ENCODE measurements around the gene WDR90. TPM values are rescaled to one million over a fixed set of nuclear protein-coding genes. Genes with fewer than 3 reads are reported as not detected.

The WDR90 gene
- total RNA-seq, 4 donors from 2014 or later, result 2.9 to 9.8 (median 6.5) TPM

DNA sequence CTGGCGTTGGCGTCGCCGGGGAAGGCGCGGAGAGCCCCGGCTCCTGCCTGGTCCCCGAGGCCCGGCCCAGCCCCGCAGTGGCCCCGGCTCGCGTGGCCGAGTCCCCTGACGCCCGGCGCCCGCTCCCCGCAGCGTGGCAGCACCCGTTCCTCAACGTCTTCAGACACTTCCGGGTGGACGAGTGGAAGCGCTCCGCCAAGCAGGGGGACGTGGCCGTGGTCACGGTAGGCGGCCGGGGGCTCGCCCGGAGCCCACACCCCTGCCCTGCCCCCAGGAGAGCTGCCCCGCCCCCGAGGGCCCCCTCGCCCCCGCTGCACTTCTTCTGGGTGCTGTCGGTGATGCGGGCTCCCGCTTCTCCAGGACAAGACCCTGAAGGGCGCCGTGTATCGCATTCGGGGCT lies 466 bp downstream of the WDR90 start:
- peak overlapping the region; percentile 61 to 78 (median 65) for H3K4me3 ChIP-seq
- H3K9me3 ChIP-seq, result no peaks in the 10 kb centered on the region
- intact Hi-C loops (cut with DNase I; ENCODE audit: low total_unique reads) (loop anchor here (1.0 to 10.0 kb wide), 2 partner anchors 11 to 415 kb away; partner anchors contain the start of gene FAM234A), in situ Hi-C loops (cut with MboI; ENCODE audit: low sequenced_read_pairs in 4 of 4) (no loop called here)
- peaks cover 35 to 49% of the 10 kb centered on the region in 2 donors for H3K4me1 ChIP-seq
- H3K36me3 ChIP-seq, result no peaks in the 10 kb centered on the region
- DNase-seq (no peak), ATAC-seq (no peak)
- H3K27ac ChIP-seq, result peak overlapping the region in 3 of 4 donors; percentile 87 to 97 (median 95)
- no peaks in the 10 kb centered on the region for H3K27me3 ChIP-seq
- TF ChIP-seq, protein P1, sequence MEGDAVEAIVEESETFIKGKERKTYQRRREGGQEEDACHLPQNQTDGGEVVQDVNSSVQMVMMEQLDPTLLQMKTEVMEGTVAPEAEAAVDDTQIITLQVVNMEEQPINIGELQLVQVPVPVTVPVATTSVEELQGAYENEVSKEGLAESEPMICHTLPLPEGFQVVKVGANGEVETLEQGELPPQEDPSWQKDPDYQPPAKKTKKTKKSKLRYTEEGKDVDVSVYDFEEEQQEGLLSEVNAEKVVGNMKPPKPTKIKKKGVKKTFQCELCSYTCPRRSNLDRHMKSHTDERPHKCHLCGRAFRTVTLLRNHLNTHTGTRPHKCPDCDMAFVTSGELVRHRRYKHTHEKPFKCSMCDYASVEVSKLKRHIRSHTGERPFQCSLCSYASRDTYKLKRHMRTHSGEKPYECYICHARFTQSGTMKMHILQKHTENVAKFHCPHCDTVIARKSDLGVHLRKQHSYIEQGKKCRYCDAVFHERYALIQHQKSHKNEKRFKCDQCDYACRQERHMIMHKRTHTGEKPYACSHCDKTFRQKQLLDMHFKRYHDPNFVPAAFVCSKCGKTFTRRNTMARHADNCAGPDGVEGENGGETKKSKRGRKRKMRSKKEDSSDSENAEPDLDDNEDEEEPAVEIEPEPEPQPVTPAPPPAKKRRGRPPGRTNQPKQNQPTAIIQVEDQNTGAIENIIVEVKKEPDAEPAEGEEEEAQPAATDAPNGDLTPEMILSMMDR (IDR thresholded peaks at IDR 0.05 in 4 of 5, conservative IDR thresholded peaks at IDR 0.05 in 1 of 5), result no peak
- TF ChIP-seq POLR2A (IDR thresholded peaks at IDR 0.05), result no peak

DNA sequence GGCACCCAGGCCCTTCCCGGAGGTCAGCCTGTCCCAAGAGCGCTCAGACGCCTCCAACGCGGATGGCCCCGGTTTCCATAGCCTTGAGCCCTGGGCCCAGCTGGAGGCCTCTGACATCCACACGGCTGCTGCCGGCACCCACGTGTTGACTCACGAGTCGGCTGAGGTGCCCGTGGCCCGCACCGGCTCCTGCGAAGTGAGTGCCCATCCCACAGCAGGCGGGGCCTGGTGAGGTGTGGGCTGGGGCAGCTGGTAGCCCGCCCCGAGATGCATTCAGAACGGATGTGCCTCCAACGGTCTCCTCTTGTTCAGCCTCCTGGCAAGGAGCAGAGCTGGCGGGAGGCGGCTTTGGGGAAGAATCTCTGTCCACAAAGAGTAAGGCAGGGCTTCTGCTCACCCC lies 2.7 kb downstream of the WDR90 start:
- H3K27me3 ChIP-seq, result no peaks in the 10 kb centered on the region
- H3K4me1 ChIP-seq, result peaks cover 20 to 27% of the 10 kb centered on the region in 2 donors
- no peak overlapping the region for H3K4me3 ChIP-seq
- H3K27ac ChIP-seq, result no peak overlapping the region
- DNase-seq, result no peak
- no peaks in the 10 kb centered on the region for H3K36me3 ChIP-seq
- no peak for ATAC-seq
- TF ChIP-seq POLR2A (IDR thresholded peaks at IDR 0.05), result no peak
- TF ChIP-seq, protein P1 (IDR thresholded peaks at IDR 0.05 in 4 of 5, conservative IDR thresholded peaks at IDR 0.05 in 1 of 5), result no peak
- in situ Hi-C loops (cut with MboI; ENCODE audit: low sequenced_read_pairs in 4 of 4) (no loop called here), intact Hi-C loops (cut with DNase I; ENCODE audit: low total_unique reads) (no loop called here)
- no peaks in the 10 kb centered on the region for H3K9me3 ChIP-seq

DNA sequence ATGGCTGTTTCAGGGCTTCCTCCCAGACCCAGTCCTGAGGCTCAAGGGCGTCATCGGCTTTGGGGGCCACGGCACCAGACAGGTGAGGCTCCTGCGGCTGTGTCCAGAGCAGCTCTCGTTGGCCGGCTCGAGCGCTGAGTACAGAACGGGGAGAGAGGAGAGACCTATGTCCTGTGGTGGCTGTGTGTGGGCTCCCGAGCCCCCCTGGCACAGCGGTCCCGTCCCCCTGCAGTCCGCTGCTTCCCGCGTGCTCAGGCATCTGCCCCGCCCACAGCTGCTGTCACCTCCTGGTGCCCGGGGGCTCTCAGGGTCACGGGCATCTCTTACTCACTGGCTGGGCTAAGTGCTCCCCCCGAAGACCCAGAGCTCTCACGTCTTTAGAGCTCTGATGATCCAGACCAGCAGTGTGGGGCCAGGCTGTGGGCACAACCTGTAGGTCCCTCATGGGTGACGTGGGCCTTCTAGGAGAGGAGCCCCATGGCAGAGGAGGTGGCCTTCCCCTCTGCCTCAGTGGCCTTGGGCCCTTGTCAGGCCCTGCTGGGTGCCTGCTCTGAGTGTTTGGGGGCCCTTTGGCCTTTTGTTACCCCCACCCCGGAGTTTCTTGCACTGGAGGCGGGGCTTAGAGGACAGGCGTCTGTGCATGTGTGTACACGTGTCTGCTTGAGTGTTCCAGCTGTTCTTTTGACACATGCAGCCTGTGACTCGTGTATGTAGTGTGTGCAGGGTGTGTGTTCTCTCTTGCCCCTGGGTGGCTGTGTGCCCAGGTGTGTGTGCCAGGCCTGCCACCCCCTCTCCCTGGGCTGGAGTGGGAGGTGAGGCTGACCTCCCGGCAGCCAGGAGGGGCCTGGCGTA lies 3.5 kb downstream of the WDR90 start:
- in situ Hi-C loops (cut with MboI; ENCODE audit: low sequenced_read_pairs in 4 of 4), result no loop called here
- intact Hi-C loops (cut with DNase I; ENCODE audit: low total_unique reads), result no loop called here

DNA sequence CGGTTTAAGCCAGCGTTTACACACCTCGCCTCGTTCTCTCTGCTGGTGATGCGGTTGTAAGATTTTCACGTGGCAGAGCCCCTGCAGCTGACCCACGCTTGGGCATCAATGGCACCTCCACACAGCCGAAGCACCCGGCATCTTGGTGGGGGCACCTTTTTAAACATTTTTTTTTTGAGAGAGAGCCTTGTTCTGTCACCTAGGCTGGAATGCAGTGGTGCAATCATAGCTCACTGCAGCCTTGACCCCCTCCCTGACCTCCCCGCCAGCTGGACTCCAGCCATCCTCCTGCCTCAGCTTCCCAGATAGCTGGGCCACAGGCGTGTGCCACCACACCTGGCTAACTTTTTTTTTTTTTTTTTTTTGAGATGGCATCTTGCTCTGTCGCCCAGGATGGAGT lies 4.9 kb downstream of the WDR90 start:
- no peaks in the 10 kb centered on the region for H3K9me3 ChIP-seq
- no peak overlapping the region for H3K27ac ChIP-seq
- intact Hi-C loops (cut with DNase I; ENCODE audit: low total_unique reads) (no loop called here), in situ Hi-C loops (cut with MboI; ENCODE audit: low sequenced_read_pairs in 4 of 4) (no loop called here)
- no peak for ATAC-seq
- no peak for DNase-seq
- H3K4me1 ChIP-seq, result peaks cover 5 to 8% of the 10 kb centered on the region in 2 donors
- no peaks in the 10 kb centered on the region for H3K36me3 ChIP-seq
- H3K27me3 ChIP-seq, result no peaks in the 10 kb centered on the region
- H3K4me3 ChIP-seq, result no peak overlapping the region
- no peak for TF ChIP-seq POLR2A (IDR thresholded peaks at IDR 0.05)
- TF ChIP-seq, protein P1 (IDR thresholded peaks at IDR 0.05 in 4 of 5, conservative IDR thresholded peaks at IDR 0.05 in 1 of 5), result no peak

More for the DNA sequence above, 3.5 kb downstream of the WDR90 start:
- H3K4me1 ChIP-seq, result peaks cover 13 to 19% of the 10 kb centered on the region in 2 donors
- H3K36me3 ChIP-seq, result no peaks in the 10 kb centered on the region
- H3K9me3 ChIP-seq, result no peaks in the 10 kb centered on the region
- H3K27ac ChIP-seq, result no peak overlapping the region
- TF ChIP-seq, protein P1 (IDR thresholded peaks at IDR 0.05 in 4 of 5, conservative IDR thresholded peaks at IDR 0.05 in 1 of 5), result no peak
- TF ChIP-seq POLR2A (IDR thresholded peaks at IDR 0.05), result no peak
- H3K4me3 ChIP-seq, result no peak overlapping the region
- ATAC-seq (no peak), DNase-seq (no peak)
- no peaks in the 10 kb centered on the region for H3K27me3 ChIP-seq
